DND-41 (cell line): Measurements from ENCODE around the gene TP73.

Experiments used
- ATAC-seq: fragments of 200-7000 bp; cut with Tn5 transposase; 3 replicates; pipeline ENCODE4 v1.9.1; 2021; ENCODE audit warnings: low read depth; ENCODE audit not compliant: insufficient read depth
- DNase-seq: peaks from one replicate; pipeline ENCODE4 v3.0.0-alpha.2; 2020
- H2AFZ ChIP-seq: 2 replicates; pipeline ENCODE4 v1.6.0; 2012; ENCODE audit warnings: low read depth, low read length
- H3K27ac ChIP-seq: 2 replicates; pipeline ENCODE4 v1.5.1; 2012; ENCODE audit warnings: low read length, inconsistent platforms
- H3K27me3 ChIP-seq: fragments of 200-600 bp; sonication (generic); 2 replicates; pipeline ENCODE4 v1.6.0; 2012; ENCODE audit warnings: low read length, mild to moderate bottlenecking, inconsistent platforms; ENCODE audit not compliant: insufficient read depth, poor library complexity
- H3K36me3 ChIP-seq: 2 replicates; pipeline ENCODE4 v1.5.1; 2012; ENCODE audit warnings: low read length, inconsistent platforms; ENCODE audit not compliant: insufficient read depth
- H3K4me1 ChIP-seq: 2 replicates; pipeline ENCODE4 v1.5.1; 2012; ENCODE audit warnings: mild to moderate bottlenecking, low read length; ENCODE audit not compliant: insufficient read depth
- H3K4me2 ChIP-seq: 2 replicates; pipeline ENCODE4 v1.6.0; 2012; ENCODE audit warnings: mild to moderate bottlenecking, moderate library complexity, low read length, inconsistent platforms; ENCODE audit not compliant: insufficient read depth
- H3K4me3 ChIP-seq, 2 experiments: fragments of 200-600 bp in 1 of 2; shearing (Covaris generic) in 1 of 2; 2 replicates each; pipeline ENCODE4 v1.5.1; 2012 to 2016; ENCODE audit warnings: inconsistent platforms in 2 of 2, low read length in 2 of 2, mild to moderate bottlenecking in 2 of 2, low read depth in 1 of 2, moderate library complexity in 1 of 2
- H3K79me2 ChIP-seq: 2 replicates; pipeline ENCODE4 v1.6.0; 2012; ENCODE audit warnings: low read length, inconsistent platforms; ENCODE audit not compliant: insufficient read depth
- H3K9ac ChIP-seq: 2 replicates; pipeline ENCODE4 v1.6.0; 2012; ENCODE audit warnings: low read depth, mild to moderate bottlenecking, inconsistent platforms, low read length, moderate library complexity
- H3K9me3 ChIP-seq: 2 replicates; pipeline ENCODE4 v1.5.1; 2012; ENCODE audit warnings: low read length, moderate library complexity, mild to moderate bottlenecking, inconsistent platforms; ENCODE audit not compliant: insufficient read depth, severe bottlenecking
- H4K20me1 ChIP-seq: 2 replicates; pipeline ENCODE4 v1.6.0; 2012; ENCODE audit warnings: low read length; ENCODE audit not compliant: insufficient read depth
- EZH2 ChIP-seq: IDR thresholded peaks from 3 replicates; pipeline ENCODE4 v1.6.1; 2012; ENCODE audit warnings: borderline replicate concordance, low read depth, mild to moderate bottlenecking, moderate library complexity, low read length, inconsistent platforms; ENCODE audit not compliant: severe bottlenecking
- TF ChIP-seq, protein P1 (sequence below): IDR thresholded peaks from 2 replicates; pipeline ENCODE4 v1.5.1; 2012; ENCODE audit warnings: borderline replicate concordance, low read length, moderate library complexity, mild to moderate bottlenecking; ENCODE audit not compliant: poor library complexity, severe bottlenecking; ENCODE audit errors: extremely low read depth

The TP73 gene

DNA sequence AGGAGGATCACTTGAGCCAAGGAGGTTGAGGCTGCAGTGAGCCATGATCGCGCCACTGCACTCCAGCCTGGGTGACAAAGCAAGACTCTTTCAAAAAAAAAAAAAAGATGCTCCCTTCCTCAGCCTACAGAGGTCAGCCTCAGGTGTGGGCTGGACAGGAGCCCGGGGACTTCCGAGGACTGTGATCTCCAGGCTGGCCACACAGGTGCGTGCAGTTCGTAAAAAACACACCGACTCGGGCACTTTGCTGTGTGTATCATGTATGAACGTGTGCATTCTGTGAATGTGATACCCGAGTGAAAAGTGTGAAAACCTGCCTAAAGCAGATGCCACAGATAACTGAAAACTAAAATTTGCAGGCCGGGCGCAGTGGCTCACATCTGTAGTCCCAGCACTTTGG is 91.5 kb downstream of the TP73 start:
- no peak for DNase-seq
- H4K20me1 ChIP-seq, result no peaks in the 10 kb centered on the region; the same call in 1 of the 2 replicates
- no peaks in the 10 kb centered on the region for H3K79me2 ChIP-seq
- H3K9me3 ChIP-seq, result no peaks in the 10 kb centered on the region
- H2AFZ ChIP-seq, result no peak overlapping the region
- H3K4me1 ChIP-seq, result no peaks in the 10 kb centered on the region
- no peak overlapping the region for H3K4me3 ChIP-seq
- H3K4me2 ChIP-seq, result no peak overlapping the region
- no peaks in the 10 kb centered on the region for H3K36me3 ChIP-seq
- H3K9ac ChIP-seq, result no peak overlapping the region
- no peaks in the 10 kb centered on the region for H3K27me3 ChIP-seq
- TF ChIP-seq EZH2, result no peak
- TF ChIP-seq, protein P1, sequence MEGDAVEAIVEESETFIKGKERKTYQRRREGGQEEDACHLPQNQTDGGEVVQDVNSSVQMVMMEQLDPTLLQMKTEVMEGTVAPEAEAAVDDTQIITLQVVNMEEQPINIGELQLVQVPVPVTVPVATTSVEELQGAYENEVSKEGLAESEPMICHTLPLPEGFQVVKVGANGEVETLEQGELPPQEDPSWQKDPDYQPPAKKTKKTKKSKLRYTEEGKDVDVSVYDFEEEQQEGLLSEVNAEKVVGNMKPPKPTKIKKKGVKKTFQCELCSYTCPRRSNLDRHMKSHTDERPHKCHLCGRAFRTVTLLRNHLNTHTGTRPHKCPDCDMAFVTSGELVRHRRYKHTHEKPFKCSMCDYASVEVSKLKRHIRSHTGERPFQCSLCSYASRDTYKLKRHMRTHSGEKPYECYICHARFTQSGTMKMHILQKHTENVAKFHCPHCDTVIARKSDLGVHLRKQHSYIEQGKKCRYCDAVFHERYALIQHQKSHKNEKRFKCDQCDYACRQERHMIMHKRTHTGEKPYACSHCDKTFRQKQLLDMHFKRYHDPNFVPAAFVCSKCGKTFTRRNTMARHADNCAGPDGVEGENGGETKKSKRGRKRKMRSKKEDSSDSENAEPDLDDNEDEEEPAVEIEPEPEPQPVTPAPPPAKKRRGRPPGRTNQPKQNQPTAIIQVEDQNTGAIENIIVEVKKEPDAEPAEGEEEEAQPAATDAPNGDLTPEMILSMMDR, result no peak
- ATAC-seq, result no peak
- no peak overlapping the region for H3K27ac ChIP-seq

DNA sequence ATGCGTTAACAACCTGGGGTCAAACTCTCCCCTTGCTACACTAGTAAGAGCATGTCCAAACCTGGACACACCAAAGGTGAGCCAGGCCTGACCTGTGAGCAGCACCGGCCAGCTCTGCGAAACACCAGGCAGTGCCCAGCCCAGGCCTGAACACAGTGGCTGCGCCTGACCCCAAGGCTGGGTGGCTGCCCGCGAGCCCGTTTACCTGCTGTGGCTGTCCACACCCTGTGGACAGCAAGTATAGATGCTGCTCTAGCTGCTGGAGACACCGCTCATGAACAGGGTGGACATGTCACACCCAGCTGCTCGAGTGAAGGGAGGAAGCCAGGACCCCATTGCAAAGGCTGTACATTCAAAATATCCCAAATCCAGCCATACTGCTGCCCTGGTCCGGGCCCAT is 92.3 kb downstream of the TP73 start:
- no peaks in the 10 kb centered on the region for H3K27me3 ChIP-seq

DNA sequence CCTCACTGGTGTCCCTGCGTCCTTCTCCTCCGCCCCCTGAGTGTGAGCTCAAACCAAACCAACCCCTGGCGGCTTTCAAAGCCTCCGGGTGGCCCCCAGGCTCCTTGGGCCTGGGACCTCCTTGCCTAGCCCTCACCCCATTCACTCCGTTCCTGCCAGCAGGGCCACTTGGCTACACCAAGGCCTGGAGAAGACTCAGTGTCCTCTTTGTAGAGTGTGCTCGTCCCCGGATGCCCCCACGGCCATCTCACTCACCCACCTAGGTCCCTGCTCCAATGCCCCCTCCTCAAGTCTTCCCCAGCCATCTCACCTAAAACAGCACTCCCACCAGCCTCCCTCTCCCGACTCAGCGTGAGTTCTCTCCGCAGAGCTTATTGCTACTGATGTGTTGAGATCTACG is 92.8 kb downstream of the TP73 start:
- H2AFZ ChIP-seq, result no peak overlapping the region
- H4K20me1 ChIP-seq, result no peaks in the 10 kb centered on the region; the same call in 1 of the 2 replicates
- no peaks in the 10 kb centered on the region for H3K9me3 ChIP-seq
- DNase-seq (no peak), ATAC-seq (no peak)
- no peaks in the 10 kb centered on the region for H3K36me3 ChIP-seq
- no peak overlapping the region for H3K4me2 ChIP-seq
- H3K27me3 ChIP-seq, result no peaks in the 10 kb centered on the region
- H3K4me3 ChIP-seq, result no peak overlapping the region
- TF ChIP-seq, protein P1, result no peak
- TF ChIP-seq EZH2, result no peak
- no peaks in the 10 kb centered on the region for H3K79me2 ChIP-seq
- H3K4me1 ChIP-seq, result no peaks in the 10 kb centered on the region
- no peak overlapping the region for H3K27ac ChIP-seq
- no peak overlapping the region for H3K9ac ChIP-seq

More for the DNA sequence above, 92.3 kb downstream of the TP73 start:
- TF ChIP-seq EZH2, result no peak
- no peak overlapping the region for H3K4me3 ChIP-seq
- H3K79me2 ChIP-seq, result no peaks in the 10 kb centered on the region
- H3K4me2 ChIP-seq, result no peak overlapping the region
- no peak overlapping the region for H3K9ac ChIP-seq
- DNase-seq (no peak), ATAC-seq (no peak)
- no peaks in the 10 kb centered on the region; the same call in 1 of the 2 replicates for H4K20me1 ChIP-seq
- H3K36me3 ChIP-seq, result no peaks in the 10 kb centered on the region
- no peaks in the 10 kb centered on the region for H3K4me1 ChIP-seq
- no peaks in the 10 kb centered on the region for H3K9me3 ChIP-seq
- H3K27ac ChIP-seq, result no peak overlapping the region
- no peak overlapping the region for H2AFZ ChIP-seq

- Histone ChIP-seq H3K4me1 (no peaks in the 10 kb centered on the region), H3K79me2 (no peaks in the 10 kb centered on the region), H3K4me2 (no peak overlapping the region), H3K27ac (no peak overlapping the region), H4K20me1 (no peaks in the 10 kb centered on the region; the same call in 1 of the 2 replicates), H3K9ac (no peak overlapping the region), H3K27me3 (no peaks in the 10 kb centered on the region), H3K9me3 (no peaks in the 10 kb centered on the region), H3K36me3 (no peaks in the 10 kb centered on the region), H3K4me3 (no peak overlapping the region), H2AFZ (no peak overlapping the region)
- TF ChIP-seq, protein P1, result no peak
- no peak for TF ChIP-seq EZH2
- no peak for DNase-seq
- no peak for ATAC-seq
Measured at GRCh38 chr1:3745590-3746381, 93.5 kb downstream of the TP73 start.
